GM23338 (cell line): ENCODE measurements around the gene THOP1.

Source experiments
- CREB1 ChIP-seq: fragments of 250-450 bp; sonication (Bioruptor Pico); IDR thresholded peaks from 2 replicates; pipeline ENCODE4 v1.5.0; 2020; ENCODE audit warnings: low read depth, mild to moderate bottlenecking, moderate library complexity
- EZH2 ChIP-seq: fragments of 200-600 bp; sonication (generic); IDR thresholded peaks from one replicate; pipeline ENCODE4 v1.8.0; 2017; ENCODE audit warnings: antibody characterized with exemption, mild to moderate bottlenecking, low read depth; ENCODE audit not compliant: unreplicated experiment
- EZH2phosphoT487 ChIP-seq: fragments of 200-600 bp; sonication (generic); IDR thresholded peaks from one replicate; pipeline ENCODE4 v1.8.1; 2018; ENCODE audit warnings: antibody characterized with exemption; ENCODE audit not compliant: unreplicated experiment
- JUNB ChIP-seq: IDR thresholded peaks from one replicate; pipeline ENCODE4 v1.6.1; 2016; ENCODE audit warnings: antibody characterized with exemption; ENCODE audit not compliant: unreplicated experiment
- NANOG ChIP-seq: IDR thresholded peaks from 2 replicates; pipeline ENCODE4 v1.6.1; 2016; ENCODE audit warnings: antibody characterized with exemption, borderline replicate concordance
- POLR2AphosphoS5 ChIP-seq: IDR thresholded peaks from 2 replicates; pipeline ENCODE4 v1.6.1; 2016; ENCODE audit warnings: antibody characterized with exemption, low read depth
- STAT1 ChIP-seq: IDR thresholded peaks from one replicate; pipeline ENCODE4 v1.6.1; 2016; ENCODE audit warnings: antibody characterized with exemption; ENCODE audit not compliant: unreplicated experiment
- ZNF114 ChIP-seq: fragments of 250-450 bp; sonication (Bioruptor Pico); IDR thresholded peaks from 2 replicates; pipeline ENCODE4 v1.5.0; 2020; ENCODE audit warnings: mild to moderate bottlenecking, moderate library complexity
- ZNF331 ChIP-seq: fragments of 250-450 bp; sonication (Bioruptor Pico); IDR thresholded peaks from 2 replicates; pipeline ENCODE4 v1.5.0; 2020; ENCODE audit warnings: low read depth, mild to moderate bottlenecking, moderate library complexity
- TF ChIP-seq, protein P1 (sequence below): IDR thresholded peaks from one replicate; pipeline ENCODE4 v1.6.1; 2018; ENCODE audit warnings: antibody characterized with exemption; ENCODE audit not compliant: unreplicated experiment
- TF ChIP-seq, protein P2 (sequence below), 2 experiments: fragments of 200-600 bp in 1 of 2; sonication (generic) in 1 of 2; conservative IDR thresholded peaks; 2 replicates each; pipeline versions ENCODE4 v1.5.1 to v1.6.1; 2016 to 2017; ENCODE audit warnings: antibody characterized with exemption in 2 of 2, low read depth in 2 of 2, mild to moderate bottlenecking in 2 of 2, moderate library complexity in 1 of 2
- TF ChIP-seq, protein P3 (sequence below): fragments of 250-450 bp; sonication (Bioruptor Pico); IDR thresholded peaks from 2 replicates; pipeline ENCODE4 v1.5.0; 2020; ENCODE audit warnings: mild to moderate bottlenecking, moderate library complexity
- TF ChIP-seq, protein P4 (sequence below): IDR thresholded peaks from 2 replicates; pipeline ENCODE4 v1.6.1; 2016; ENCODE audit warnings: antibody characterized with exemption

DNA sequence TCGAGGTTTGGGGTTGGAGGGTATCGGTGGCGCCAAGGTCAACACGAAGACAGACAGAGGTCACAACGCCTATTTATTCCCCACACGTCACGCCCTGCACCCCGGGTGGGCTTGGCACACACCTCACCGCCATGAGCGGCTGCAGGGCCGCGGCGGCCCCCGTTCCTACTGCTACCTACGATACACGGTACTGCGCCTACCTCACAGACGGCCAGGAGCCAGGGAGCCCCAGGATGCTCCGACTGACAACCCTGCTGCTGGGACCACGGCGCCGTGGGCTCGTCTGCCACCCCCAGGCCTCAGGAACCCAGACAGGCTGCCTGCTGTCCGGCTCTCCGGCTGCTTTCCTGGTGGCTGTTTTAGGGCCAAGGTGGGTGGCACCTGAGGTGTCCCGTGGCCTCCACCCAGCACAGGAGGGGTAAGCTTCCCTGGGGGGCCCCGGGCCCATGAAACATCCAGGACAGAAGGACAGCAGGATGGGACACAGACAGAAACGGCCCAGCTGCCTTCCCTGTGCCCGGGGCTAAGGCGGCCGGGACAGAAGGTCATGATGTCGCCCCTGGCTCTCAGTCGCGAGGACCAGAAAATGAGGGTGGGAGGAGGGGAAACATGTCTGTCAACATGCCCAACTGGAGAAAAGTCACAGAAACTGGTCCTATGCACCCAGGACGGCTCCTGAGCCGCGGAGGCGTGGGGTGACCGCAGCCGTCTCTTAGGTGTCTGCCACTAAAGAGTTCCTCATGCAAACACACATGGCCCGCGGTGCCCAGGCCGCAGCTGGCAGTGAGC is 30.4 kb upstream of the THOP1 start:
- TF ChIP-seq, protein P1, sequence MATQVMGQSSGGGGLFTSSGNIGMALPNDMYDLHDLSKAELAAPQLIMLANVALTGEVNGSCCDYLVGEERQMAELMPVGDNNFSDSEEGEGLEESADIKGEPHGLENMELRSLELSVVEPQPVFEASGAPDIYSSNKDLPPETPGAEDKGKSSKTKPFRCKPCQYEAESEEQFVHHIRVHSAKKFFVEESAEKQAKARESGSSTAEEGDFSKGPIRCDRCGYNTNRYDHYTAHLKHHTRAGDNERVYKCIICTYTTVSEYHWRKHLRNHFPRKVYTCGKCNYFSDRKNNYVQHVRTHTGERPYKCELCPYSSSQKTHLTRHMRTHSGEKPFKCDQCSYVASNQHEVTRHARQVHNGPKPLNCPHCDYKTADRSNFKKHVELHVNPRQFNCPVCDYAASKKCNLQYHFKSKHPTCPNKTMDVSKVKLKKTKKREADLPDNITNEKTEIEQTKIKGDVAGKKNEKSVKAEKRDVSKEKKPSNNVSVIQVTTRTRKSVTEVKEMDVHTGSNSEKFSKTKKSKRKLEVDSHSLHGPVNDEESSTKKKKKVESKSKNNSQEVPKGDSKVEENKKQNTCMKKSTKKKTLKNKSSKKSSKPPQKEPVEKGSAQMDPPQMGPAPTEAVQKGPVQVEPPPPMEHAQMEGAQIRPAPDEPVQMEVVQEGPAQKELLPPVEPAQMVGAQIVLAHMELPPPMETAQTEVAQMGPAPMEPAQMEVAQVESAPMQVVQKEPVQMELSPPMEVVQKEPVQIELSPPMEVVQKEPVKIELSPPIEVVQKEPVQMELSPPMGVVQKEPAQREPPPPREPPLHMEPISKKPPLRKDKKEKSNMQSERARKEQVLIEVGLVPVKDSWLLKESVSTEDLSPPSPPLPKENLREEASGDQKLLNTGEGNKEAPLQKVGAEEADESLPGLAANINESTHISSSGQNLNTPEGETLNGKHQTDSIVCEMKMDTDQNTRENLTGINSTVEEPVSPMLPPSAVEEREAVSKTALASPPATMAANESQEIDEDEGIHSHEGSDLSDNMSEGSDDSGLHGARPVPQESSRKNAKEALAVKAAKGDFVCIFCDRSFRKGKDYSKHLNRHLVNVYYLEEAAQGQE: no peak
- TF ChIP-seq, protein P2, sequence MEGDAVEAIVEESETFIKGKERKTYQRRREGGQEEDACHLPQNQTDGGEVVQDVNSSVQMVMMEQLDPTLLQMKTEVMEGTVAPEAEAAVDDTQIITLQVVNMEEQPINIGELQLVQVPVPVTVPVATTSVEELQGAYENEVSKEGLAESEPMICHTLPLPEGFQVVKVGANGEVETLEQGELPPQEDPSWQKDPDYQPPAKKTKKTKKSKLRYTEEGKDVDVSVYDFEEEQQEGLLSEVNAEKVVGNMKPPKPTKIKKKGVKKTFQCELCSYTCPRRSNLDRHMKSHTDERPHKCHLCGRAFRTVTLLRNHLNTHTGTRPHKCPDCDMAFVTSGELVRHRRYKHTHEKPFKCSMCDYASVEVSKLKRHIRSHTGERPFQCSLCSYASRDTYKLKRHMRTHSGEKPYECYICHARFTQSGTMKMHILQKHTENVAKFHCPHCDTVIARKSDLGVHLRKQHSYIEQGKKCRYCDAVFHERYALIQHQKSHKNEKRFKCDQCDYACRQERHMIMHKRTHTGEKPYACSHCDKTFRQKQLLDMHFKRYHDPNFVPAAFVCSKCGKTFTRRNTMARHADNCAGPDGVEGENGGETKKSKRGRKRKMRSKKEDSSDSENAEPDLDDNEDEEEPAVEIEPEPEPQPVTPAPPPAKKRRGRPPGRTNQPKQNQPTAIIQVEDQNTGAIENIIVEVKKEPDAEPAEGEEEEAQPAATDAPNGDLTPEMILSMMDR (conservative IDR thresholded peaks at IDR 0.05; ENCODE audit: low read depth in 2 of 2): no peak
- TF ChIP-seq POLR2AphosphoS5: no peak
- TF ChIP-seq, protein P3, sequence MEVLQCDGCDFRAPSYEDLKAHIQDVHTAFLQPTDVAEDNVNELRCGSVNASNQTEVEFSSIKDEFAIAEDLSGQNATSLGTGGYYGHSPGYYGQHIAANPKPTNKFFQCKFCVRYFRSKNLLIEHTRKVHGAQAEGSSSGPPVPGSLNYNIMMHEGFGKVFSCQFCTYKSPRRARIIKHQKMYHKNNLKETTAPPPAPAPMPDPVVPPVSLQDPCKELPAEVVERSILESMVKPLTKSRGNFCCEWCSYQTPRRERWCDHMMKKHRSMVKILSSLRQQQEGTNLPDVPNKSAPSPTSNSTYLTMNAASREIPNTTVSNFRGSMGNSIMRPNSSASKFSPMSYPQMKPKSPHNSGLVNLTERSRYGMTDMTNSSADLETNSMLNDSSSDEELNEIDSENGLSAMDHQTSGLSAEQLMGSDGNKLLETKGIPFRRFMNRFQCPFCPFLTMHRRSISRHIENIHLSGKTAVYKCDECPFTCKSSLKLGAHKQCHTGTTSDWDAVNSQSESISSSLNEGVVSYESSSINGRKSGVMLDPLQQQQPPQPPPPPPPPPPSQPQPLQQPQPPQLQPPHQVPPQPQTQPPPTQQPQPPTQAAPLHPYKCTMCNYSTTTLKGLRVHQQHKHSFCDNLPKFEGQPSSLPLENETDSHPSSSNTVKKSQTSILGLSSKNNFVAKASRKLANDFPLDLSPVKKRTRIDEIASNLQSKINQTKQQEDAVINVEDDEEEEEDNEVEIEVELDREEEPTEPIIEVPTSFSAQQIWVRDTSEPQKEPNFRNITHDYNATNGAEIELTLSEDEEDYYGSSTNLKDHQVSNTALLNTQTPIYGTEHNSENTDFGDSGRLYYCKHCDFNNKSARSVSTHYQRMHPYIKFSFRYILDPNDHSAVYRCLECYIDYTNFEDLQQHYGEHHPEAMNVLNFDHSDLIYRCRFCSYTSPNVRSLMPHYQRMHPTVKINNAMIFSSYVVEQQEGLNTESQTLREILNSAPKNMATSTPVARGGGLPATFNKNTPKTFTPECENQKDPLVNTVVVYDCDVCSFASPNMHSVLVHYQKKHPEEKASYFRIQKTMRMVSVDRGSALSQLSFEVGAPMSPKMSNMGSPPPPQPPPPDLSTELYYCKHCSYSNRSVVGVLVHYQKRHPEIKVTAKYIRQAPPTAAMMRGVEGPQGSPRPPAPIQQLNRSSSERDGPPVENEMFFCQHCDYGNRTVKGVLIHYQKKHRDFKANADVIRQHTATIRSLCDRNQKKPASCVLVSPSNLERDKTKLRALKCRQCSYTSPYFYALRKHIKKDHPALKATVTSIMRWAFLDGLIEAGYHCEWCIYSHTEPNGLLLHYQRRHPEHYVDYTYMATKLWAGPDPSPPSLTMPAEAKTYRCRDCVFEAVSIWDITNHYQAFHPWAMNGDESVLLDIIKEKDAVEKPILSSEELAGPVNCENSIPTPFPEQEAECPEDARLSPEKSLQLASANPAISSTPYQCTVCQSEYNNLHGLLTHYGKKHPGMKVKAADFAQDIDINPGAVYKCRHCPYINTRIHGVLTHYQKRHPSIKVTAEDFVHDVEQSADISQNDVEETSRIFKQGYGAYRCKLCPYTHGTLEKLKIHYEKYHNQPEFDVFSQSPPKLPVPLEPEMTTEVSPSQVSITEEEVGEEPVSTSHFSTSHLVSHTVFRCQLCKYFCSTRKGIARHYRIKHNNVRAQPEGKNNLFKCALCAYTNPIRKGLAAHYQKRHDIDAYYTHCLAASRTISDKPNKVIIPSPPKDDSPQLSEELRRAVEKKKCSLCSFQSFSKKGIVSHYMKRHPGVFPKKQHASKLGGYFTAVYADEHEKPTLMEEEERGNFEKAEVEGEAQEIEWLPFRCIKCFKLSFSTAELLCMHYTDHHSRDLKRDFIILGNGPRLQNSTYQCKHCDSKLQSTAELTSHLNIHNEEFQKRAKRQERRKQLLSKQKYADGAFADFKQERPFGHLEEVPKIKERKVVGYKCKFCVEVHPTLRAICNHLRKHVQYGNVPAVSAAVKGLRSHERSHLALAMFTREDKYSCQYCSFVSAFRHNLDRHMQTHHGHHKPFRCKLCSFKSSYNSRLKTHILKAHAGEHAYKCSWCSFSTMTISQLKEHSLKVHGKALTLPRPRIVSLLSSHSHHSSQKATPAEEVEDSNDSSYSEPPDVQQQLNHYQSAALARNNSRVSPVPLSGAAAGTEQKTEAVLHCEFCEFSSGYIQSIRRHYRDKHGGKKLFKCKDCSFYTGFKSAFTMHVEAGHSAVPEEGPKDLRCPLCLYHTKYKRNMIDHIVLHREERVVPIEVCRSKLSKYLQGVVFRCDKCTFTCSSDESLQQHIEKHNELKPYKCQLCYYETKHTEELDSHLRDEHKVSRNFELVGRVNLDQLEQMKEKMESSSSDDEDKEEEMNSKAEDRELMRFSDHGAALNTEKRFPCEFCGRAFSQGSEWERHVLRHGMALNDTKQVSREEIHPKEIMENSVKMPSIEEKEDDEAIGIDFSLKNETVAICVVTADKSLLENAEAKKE (CRISPR knock-in tag): no peak
- TF ChIP-seq EZH2: no peak
- TF ChIP-seq ZNF331: no peak
- TF ChIP-seq EZH2phosphoT487: no peak
- TF ChIP-seq STAT1: no peak
- TF ChIP-seq CREB1 (CRISPR knock-in tag): no peak
- TF ChIP-seq, protein P4, sequence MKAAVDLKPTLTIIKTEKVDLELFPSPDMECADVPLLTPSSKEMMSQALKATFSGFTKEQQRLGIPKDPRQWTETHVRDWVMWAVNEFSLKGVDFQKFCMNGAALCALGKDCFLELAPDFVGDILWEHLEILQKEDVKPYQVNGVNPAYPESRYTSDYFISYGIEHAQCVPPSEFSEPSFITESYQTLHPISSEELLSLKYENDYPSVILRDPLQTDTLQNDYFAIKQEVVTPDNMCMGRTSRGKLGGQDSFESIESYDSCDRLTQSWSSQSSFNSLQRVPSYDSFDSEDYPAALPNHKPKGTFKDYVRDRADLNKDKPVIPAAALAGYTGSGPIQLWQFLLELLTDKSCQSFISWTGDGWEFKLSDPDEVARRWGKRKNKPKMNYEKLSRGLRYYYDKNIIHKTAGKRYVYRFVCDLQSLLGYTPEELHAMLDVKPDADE: no peak
- TF ChIP-seq NANOG: no peak
- TF ChIP-seq ZNF114: no peak
- TF ChIP-seq JUNB: no peak
